GM18861 (cell line): Measurements from ENCODE around the gene RABGAP1.

ENCODE experiments used
- ATAC-seq: cut with Tn5 transposase; IDR thresholded peaks from one replicate; pipeline ENCODE4 v1.9.1; 2021; ENCODE audit not compliant: unreplicated experiment

Gene RABGAP1

DNA sequence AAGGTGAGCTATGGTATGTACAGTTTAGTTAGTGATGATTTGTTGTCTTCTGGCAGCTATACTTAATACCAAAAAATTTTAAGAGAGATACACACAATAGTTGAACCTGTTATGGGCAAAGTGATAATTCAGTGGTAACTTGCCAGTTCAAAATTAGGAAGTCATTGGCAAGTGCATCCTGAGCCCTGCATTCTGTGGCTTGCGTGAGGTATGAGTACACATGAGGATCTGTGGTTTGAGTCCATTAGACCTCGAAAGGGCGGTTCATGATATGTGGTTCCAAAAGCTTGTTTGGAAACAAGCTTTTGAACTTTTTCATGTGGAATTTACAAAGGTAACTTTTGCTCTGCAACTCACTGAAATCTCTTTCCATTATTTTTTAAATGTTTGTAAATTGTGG is 139.6 kb downstream of the RABGAP1 start:
- ATAC-seq: no peak

DNA sequence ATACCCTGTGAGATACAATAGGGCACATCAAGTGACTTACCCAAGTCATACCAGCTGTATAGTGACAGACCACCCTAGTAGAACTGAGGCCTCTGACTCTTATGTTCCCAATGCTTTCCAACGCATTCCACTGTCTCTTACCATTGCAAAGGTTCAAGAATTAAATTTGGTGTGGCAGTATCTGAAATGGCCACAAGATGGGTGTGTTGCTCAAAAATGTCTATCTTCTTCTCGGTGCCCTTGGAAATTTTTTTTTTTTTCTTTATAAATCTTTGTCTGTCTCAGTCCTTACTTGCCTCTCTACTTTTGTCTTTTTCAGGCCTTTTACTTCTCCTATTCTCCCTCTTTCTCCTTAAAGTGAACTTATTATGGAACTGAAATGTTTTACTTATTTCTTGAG is 141.0 kb downstream of the RABGAP1 start:
- ATAC-seq: no peak

DNA sequence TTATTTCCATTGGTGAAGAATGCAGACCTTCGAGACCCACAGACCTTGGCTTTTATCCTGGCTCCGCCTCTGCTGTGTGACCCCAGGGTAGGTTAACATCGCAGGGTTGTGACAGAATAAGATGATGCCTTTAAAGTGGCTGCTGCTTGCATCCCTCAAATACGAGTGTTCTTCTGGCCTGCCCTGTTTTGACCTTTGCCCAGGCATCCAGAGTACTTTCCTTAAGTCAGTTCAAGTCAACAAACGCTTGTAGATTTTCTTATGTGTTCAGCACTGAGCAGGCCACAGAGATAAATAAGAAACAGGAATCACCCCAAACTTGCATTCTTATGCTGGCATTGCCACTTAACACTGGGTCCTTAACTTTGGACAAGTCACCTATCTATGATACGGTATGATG is 142.9 kb downstream of the RABGAP1 start:
- no peak for ATAC-seq

DNA sequence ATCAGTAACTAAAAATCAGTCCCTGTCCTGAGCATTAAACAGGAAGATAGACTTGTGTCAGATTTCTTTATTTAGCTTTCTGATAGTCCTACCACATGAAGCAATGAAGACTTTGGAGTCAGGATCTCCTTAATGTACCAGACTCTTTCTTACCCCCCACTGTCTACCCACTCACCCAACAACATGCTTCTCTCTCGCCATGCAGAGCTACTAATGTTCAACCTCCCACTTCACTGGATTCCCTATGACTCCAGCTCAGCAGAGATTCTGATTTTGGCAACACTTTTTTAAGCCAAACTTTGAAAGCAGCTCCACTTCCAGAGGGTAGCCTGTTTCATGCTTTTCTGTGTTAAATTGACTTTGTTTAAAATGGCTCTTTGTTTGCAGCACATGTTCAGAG is 143.4 kb downstream of the RABGAP1 start:
- no peak for ATAC-seq

DNA sequence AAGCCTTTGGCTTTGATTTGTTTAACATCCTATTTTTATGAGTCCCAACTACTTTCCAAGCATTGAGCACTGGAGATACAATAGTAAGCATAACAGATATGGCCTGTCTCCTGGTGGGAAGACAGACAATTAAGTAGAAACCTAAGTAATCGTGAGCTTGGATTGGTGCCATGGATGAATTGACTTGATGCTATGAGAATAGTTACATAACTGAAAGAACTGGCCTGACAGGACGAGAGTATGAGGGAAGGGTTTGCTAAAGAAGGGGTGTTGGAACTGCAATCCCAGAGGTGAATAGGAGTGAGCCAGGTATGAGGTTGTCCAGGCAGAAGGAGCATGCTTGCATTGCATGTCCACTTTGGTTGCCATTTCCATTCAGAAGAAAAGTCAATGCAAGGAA is 145.1 kb downstream of the RABGAP1 start:
- no peak for ATAC-seq

DNA sequence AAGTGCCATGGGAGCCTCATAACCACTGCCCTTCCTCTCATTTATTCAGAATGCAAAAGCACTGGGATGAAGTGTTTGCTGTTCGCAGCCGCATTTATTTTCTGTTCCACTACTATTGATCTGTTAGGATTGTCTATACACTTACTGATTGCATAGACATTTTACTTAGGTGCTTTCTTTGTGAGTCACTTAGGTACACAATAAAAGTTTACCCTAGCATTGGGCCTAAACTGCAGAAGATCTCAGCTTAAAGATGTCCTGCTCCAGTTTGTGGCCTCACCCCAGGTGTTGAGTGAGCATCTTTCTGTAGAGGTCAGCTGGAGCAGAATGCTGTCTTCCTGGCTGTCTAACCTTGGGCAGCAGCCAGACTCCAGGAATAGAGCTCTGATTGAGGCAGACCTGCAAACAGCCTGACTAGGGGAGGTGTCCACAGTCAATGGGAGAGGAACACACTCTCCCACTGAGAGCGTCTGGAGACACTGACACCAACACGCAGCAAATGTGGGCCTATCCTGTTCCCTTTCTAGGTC is 146.6 kb downstream of the RABGAP1 start:
- ATAC-seq: no peak

DNA sequence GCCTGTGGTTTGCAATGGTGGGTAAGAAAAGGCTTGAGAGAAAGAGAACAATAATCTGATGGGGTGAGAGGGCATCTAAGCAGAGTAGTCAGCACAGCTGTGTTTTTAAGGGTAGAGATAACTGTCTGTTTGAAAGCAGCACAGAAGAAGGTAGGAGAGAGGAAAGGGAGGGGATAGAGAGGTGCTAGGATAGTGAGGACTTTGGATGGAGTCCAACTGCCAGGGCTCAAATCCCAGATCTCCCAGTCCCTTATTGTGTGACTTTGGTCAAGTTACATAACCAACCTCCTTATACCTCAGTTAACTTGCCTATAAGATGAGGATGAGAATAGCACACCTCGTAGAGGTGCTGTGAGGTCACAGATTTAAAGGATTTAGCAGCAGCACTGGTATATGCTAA is 148.2 kb downstream of the RABGAP1 start:
- no peak for ATAC-seq

DNA sequence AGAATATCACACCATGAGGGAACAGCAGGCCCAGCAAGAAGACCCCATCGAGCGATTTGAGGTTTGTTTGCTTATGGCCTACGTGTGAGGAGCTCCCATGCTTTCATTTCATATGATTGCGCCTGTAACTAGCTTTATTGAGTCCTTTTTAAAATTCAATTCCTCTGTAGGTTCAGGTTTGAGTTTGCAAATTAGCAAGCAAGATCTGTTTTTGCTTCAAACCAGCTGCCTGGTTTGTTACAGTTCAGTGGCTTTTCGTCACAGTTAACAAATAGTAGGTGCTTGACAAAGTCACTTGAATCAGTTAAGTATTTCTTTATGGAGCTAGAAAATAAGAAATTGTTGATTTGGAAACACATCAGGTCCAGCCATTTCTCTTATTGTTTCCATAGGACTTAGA is 149.0 kb downstream of the RABGAP1 start:
- no peak for ATAC-seq

DNA sequence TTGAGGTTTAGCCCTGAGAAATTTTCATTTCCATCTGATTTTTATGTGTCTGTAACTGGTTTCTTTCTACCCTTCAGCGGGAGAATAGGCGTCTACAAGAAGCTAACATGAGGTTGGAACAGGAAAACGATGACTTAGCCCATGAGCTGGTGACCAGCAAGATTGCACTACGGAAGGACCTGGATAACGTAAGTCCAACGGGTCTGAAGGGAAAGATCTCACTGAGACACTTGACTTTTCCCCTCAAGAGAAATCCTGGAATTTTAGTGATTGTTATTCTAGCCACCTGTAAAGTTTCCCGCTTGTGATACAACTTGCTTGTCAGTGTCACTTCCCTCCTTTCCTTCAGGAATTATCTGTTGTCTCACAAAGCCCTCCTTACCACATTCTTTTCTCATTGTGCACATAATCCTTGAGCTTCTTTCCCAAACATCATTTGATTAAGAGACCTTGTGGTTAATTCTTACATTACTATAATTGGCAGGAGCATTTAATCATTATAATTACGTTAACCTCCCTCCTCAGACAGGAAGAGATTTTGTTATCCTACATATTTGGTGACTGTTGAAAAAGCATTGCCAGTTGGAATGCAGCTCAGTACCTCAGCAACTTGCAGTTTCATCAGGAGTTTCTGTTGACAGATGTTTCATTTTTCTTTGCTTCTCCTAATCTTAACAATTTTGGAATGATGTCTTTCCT is 149.5 kb downstream of the RABGAP1 start:
- ATAC-seq: no peak

DNA sequence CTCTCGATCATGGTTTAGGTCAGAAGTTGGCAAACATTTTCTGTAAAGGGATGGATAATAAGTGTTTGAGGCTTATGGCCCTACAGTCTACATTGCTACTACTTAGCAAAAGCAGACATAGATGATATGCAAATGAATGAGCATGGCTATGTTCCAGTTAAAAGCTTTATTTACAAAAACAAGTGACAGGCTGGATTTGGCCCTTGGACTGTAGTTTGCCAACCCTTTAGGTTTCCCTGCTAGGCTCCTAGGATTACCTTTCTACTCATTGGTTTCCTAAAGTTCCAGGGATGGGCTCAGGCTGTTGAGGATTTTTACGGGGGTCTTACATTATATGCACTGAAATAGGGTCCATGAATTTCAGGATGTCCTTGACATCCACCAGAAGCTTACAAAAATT is 150.1 kb downstream of the RABGAP1 start:
- no peak for ATAC-seq

DNA sequence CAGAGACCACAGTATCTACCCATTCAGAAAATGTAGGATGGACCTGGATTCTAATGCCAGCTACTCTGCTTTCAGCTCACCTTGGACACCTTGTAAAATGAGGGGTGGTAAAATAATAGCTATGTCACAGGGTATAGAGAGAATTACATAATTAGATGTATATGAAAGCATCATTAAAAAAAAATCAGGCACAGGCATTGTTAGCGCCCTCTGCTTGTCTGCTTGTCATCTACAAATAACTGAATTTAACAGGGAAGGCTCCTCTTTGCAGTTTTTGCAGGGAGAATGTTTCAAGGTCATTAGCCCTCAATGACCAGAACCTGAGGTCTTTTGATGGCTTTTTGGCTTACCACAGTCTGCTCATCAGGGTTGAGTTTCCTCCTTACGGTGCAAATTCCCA is 150.6 kb downstream of the RABGAP1 start:
- ATAC-seq: no peak

DNA sequence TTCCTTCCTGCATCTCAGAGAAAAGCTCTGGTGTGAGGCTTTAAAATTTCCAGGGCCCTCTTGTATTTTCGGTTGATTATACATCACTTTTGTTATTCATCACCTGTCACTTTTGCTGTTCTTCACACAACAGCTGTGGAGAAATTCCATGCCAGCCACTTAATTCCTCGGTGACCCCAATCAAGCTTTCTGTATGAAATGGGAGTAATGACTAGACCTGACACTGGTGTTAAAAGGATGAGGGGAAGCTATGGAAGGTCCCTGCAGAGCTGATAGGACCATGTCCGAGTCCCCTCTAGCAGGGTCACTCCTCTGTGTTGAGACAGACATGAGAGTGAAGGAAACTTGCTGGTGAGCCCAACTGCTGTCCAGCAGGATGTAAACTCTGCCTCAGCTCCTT is 152.3 kb downstream of the RABGAP1 start:
- no peak for ATAC-seq

DNA sequence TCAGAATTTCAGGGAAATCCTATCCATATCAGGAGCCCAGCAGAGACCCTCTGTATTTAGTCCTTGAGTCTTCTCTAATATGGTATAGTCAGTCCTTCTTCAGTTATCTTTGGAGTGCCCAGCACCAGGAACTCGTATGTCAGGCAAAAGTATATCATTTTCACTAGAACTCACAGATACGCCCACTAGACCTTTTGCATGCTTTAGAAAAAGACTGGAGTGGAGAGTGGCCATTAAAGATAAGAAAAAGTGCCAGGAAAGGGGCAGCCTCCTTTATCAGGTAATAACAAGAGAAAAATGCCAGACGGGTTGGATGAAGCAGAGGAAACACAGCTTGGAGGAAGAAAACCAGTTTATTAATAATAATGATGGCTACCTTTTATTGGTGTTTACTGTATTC is 156.2 kb downstream of the RABGAP1 start:
- no peak for ATAC-seq

DNA sequence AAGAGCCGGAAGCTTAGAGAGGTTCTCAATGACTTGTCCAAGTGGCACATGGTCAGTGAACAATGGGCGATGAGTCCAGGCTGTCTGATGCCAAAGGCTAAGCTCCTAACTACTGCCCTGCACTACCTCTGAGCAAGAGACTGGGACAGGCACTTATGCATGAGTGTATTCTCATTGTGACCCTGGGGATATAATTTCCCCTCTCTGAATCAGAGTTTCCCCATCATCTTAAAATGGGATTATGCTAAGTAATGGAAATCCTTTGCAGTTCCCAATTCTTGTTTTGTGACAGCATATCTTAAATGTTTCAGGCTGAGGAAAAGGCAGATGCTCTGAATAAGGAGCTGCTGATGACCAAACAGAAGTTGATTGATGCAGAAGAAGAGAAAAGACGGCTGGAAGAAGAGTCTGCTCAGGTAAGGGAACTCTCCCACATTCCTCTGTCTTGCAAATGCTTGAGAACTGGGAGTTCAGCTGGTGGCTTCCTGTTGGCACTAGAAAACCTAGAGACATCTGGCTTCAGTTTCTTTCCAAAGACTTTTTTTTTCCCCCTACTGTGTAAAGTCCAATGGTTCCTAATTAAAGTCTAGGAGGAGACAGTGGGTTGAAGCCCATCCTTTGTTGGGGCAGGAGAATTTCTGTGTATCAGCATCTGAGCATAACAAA is 156.7 kb downstream of the RABGAP1 start:
- ATAC-seq: no peak

DNA sequence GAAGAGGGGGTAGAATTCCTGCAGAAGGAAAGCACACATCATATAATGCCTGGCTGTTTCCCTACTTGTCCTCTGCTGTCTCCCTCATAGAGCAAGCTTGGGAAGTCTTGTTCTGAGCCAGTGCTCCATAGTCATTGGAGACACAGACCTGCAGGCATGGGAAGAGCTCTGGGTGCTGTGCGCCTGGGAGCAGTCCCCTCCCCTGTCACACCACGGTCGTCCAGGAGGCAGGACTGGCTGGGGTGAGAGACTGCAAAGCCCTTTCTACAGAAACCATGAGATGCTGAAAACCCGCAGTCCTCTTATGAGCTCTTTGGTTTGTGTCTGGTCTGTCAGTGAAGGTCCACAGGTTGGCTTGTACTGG is 157.3 kb downstream of the RABGAP1 start:
- ATAC-seq: no peak

DNA sequence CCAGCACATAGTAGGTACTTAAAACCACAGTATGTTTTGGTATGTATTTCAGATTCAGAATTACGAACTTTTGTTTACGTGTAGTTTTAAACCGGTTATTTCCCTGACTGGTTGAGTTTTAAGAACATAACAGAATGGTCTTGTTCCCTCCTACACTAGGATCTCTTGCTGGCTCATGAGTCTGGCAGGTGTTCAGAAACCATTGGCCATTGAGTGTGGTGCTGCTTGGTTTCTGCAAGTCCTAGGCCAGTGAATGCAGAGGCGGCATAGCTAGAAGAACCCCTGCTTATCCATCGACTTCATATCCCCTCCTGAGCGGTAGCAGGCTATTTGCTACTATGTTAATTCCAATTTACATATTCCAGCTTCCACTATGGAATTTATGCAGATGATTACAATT is 158.2 kb downstream of the RABGAP1 start:
- ATAC-seq: no peak

DNA sequence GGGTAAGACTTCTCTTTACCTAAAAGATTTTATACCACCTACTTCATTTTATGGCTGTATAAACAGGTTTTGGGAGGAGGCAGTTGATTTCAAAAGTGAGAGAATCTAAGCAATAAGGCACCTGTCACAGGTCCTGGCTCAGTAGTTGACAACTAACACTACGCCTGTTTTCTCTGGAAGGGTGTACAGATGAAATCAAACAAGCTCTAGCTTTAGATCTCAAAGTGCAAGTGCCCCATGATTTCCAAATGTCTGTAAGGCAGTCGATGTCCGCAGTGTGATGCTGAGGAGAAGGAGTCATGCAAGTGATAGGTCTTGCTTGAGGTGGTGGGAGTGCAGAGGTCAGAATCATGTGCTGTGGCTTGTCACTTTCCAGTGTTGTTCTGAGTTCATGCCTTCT is 158.7 kb downstream of the RABGAP1 start:
- ATAC-seq: no peak

DNA sequence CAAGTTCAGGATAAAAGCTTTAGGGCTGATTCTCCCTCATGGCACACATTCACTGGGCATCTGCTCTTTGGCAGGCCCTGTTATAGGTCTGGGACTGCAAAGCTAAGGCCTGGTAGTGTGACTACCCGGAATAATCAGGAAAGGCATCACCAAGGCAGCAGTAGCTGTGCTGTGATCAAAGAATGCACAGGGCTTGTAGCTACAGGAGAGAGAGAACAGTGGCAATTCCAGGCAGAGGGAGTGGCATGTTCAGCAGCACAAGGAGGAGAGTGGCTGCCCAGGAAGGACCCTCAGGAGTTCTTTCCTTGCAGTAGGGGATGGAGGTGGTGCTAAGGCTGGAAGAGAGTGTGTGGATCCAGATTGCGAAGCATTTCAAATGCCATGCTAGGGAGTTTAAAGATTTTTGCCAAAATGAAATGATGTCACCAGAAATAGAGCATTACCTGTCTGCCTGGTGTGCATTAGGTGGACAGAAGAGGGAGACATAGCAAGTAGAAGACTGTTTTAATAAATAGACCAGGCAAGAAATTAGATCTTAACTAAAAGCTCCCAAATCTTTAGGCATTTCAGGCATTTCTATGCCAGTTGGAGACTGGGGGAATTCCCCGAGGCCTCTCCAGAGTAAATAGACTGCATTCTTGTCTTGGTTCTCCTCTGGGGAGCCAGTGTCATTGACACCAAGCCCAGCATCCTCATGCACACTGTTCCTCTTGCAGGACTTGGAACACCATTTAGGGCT is 161.7 kb downstream of the RABGAP1 start:
- ATAC-seq: no peak

DNA sequence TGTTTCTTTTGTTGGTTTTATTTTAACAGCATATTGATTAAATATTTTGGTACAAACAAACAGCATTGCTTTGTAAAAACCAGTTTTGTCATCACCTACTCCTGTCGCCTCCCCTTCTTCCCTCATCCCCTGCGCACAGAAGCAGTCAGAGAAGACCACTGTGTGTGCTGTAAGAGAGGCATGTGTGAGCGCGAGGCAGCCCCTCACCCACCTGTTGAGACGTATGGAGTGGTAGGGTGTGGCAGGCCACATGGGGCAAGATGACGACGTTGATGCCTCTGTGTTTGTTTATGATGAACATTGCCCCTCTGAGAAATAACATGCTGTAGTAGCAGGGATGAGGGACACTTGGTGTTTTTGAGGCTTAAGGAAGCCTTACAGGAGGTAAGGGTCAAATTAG is 164.0 kb downstream of the RABGAP1 start:
- ATAC-seq: no peak

DNA sequence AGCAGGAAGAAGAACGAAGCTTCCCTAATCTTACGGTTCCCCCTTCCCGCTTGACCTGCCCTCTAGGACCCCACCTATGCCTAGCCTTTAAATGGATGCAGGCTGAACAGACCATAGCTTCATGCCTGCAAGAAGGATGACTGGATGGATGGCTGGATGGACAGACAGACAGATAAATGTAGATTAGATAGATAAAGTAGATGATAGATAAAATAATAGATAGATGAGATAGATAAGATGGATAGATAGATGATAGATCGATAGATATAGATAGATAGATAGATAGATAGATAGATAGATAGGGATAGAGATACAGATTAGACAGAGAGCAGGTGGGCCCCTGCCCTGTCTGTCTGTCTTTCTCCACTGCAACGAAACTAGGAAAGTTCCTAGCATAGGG is 164.7 kb downstream of the RABGAP1 start:
- ATAC-seq: no peak

DNA sequence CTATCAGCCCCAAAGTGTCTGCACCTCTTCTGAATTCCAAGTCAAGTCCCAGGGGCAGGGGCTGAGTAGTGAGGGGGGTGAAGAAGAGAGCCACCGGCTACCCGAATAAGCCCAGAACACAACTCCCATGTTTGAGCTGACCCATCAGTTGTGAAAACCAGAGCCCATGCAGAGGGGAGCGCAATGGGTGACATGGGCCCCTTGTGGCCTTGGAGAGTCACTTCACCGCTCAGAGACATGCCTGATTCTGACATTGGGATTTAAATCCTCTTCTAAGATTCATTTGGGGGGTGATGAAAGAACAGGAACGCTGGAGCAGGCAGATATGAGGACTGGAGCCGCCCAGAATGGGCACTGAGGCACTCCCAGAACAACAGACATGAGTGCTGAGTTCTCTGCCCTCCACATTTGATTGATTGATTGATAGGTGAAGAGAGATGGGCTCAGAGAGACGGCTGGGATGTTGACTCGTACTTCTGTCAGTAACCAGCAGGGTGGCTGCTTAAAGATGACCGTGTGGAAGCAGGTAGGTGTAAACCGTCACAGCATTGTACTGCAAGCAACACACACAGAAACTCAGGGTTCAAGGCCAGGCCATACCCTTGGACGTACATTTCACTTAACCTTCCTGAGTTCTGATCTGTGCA is 166.9 kb downstream of the RABGAP1 start:
- no peak for ATAC-seq

DNA sequence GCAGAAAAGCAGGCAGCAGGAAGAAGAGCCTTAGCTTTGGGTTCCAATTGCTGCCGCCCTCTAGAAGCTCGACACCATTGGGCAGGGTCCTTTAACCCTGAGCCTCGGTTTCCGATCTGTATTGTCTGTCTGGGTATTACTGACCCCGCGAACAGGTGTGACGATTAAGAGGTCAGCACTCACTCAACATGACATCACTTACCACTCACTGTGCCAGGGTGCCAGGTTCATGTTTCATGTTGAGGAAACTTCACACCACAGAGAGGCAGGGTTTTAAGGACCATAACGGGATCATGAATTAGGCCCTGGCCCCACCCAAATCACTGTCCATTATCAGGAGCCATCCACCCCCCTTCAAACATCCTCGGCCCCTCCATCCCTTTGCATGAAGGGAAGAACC is 168.2 kb downstream of the RABGAP1 start:
- ATAC-seq: no peak
